ENCODE measurements around the gene BRIP1. TPM values are rescaled to one million over a fixed set of nuclear protein-coding genes. Genes with fewer than 3 reads are reported as not detected.

Gene BRIP1
- total RNA-seq, 1 donor from 2014 or later: 18.9 TPM

GRCh38 chr17:61856035-61856434 is 7.3 kb downstream of the BRIP1 start:
- no peak for TF ChIP-seq CTCF (conservative IDR thresholded peaks at IDR 0.05)
- no peaks in the 10 kb centered on the region for H3K9me3 Mint-ChIP-seq

GRCh38 chr17:61852857-61853256 is 10.5 kb downstream of the BRIP1 start:
- no peak for TF ChIP-seq CTCF (conservative IDR thresholded peaks at IDR 0.05)
- Mint-ChIP-seq H3K4me1 (ENCODE audit: unreplicated experiment) (no peaks in the 10 kb centered on the region), H3K36me3 (peaks cover 21% of the 10 kb centered on the region), H3K27me3 (no peaks in the 10 kb centered on the region), H3K9me3 (no peaks in the 10 kb centered on the region), H3K4me3 (no peak overlapping the region), H3K27ac (no peak overlapping the region)
- DNase-seq (ENCODE audit: extremely low spot score, unreplicated experiment): no peak

More at GRCh38 chr17:61856035-61856434, 7.3 kb downstream of the BRIP1 start:
- DNase-seq (ENCODE audit: extremely low spot score, unreplicated experiment): no peak
- no peak overlapping the region for H3K4me3 Mint-ChIP-seq
- peaks cover 20% of the 10 kb centered on the region for H3K36me3 Mint-ChIP-seq
- H3K27me3 Mint-ChIP-seq: no peaks in the 10 kb centered on the region
- H3K27ac Mint-ChIP-seq: no peak overlapping the region
- H3K4me1 Mint-ChIP-seq (ENCODE audit: unreplicated experiment): peaks cover 9% of the 10 kb centered on the region

- no peaks in the 10 kb centered on the region for H3K9me3 Mint-ChIP-seq
- DNase-seq (ENCODE audit: extremely low spot score, unreplicated experiment): no peak
- no peak overlapping the region for H3K4me3 Mint-ChIP-seq
- H3K4me1 Mint-ChIP-seq (ENCODE audit: unreplicated experiment): no peaks in the 10 kb centered on the region
- H3K36me3 Mint-ChIP-seq: peaks cover 24% of the 10 kb centered on the region
- no peak for TF ChIP-seq CTCF (conservative IDR thresholded peaks at IDR 0.05)
- H3K27ac Mint-ChIP-seq: no peak overlapping the region
- H3K27me3 Mint-ChIP-seq: no peaks in the 10 kb centered on the region
Measured at GRCh38 chr17:61849674-61850073, 13.7 kb downstream of the BRIP1 start.

DNA sequence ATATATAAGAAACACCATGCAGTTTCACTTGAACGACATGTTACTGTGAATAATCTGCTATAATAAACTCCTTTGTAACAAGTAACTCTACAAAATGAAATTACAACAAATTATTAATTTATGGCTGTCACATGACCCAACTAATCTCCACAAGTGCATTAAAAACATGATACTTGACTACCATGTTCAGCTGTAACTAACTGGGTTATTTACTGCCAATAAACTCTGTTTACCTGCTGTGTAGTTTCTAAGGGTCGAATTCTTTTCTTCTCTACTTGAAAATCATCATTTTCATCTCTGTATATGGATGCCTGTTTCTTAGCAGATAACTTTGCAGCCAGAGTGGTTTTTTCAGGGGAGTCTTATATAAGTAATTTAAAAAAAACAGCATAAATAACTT is 14.4 kb downstream of the BRIP1 start:
- Mint-ChIP-seq H3K4me3 (no peak overlapping the region), H3K4me1 (ENCODE audit: unreplicated experiment) (no peaks in the 10 kb centered on the region), H3K9me3 (no peaks in the 10 kb centered on the region), H3K27me3 (no peaks in the 10 kb centered on the region), H3K36me3 (peaks cover 24% of the 10 kb centered on the region), H3K27ac (no peak overlapping the region)
- DNase-seq (ENCODE audit: extremely low spot score, unreplicated experiment): no peak
- no peak for TF ChIP-seq CTCF (conservative IDR thresholded peaks at IDR 0.05)

DNA sequence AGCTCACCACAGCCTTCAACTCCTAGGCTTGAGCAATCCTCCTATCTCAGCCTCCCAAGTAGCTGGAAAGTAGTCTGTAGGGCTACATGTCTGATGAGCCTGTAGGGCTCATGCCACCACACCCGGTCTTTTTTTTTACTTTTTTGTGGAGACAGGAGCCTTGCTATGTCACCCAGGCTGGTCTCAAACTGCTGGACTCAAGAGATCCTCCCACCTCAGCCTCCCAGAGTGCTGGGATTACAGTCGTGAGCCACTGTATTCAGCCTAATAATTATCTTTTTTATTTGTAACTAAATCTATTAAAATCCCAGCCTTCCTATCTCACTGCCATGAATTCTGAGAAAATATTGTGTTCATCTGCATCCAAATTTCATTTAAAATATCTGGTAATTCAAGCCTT is 15.1 kb downstream of the BRIP1 start:
- Mint-ChIP-seq H3K27me3 (no peaks in the 10 kb centered on the region), H3K9me3 (no peaks in the 10 kb centered on the region), H3K4me1 (ENCODE audit: unreplicated experiment) (no peaks in the 10 kb centered on the region), H3K27ac (no peak overlapping the region), H3K36me3 (peaks cover 29% of the 10 kb centered on the region), H3K4me3 (no peak overlapping the region)
- TF ChIP-seq CTCF (conservative IDR thresholded peaks at IDR 0.05): no peak
- DNase-seq (ENCODE audit: extremely low spot score, unreplicated experiment): no peak

DNA sequence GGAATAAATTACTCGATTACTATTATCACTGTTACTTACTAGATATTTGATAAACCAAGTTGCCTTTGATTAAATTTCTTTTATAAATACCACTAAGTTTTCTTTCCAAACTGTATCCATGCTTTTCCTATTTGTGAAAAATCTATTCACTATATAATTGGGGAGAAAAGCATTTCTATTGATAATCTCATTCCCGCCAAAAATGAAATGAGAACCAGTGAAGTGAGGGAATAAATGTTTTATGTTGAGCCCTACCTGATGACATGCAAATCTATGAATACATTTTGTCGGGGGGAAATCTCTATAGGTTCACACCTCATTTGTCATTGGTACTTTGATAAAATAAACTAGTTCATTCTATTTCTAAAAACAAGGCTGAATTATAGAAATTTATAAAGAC is 15.7 kb downstream of the BRIP1 start:
- no peak for TF ChIP-seq CTCF (conservative IDR thresholded peaks at IDR 0.05)
- Mint-ChIP-seq H3K4me1 (ENCODE audit: unreplicated experiment) (no peaks in the 10 kb centered on the region), H3K27ac (no peak overlapping the region), H3K4me3 (no peak overlapping the region), H3K27me3 (no peaks in the 10 kb centered on the region), H3K9me3 (no peaks in the 10 kb centered on the region), H3K36me3 (peaks cover 31% of the 10 kb centered on the region)
- DNase-seq (ENCODE audit: extremely low spot score, unreplicated experiment): no peak
